ENCODE results near the gene ATP5F1E. TPM values are rescaled to one million over a fixed set of nuclear protein-coding genes. Genes with fewer than 3 reads are reported as not detected.

ATP5F1E gene
- total RNA-seq, 1 donor from 2014 or later, result 59.7 TPM

- TF ChIP-seq, protein P1, sequence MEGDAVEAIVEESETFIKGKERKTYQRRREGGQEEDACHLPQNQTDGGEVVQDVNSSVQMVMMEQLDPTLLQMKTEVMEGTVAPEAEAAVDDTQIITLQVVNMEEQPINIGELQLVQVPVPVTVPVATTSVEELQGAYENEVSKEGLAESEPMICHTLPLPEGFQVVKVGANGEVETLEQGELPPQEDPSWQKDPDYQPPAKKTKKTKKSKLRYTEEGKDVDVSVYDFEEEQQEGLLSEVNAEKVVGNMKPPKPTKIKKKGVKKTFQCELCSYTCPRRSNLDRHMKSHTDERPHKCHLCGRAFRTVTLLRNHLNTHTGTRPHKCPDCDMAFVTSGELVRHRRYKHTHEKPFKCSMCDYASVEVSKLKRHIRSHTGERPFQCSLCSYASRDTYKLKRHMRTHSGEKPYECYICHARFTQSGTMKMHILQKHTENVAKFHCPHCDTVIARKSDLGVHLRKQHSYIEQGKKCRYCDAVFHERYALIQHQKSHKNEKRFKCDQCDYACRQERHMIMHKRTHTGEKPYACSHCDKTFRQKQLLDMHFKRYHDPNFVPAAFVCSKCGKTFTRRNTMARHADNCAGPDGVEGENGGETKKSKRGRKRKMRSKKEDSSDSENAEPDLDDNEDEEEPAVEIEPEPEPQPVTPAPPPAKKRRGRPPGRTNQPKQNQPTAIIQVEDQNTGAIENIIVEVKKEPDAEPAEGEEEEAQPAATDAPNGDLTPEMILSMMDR (IDR thresholded peaks at IDR 0.05), result no peak
- Histone ChIP-seq H3K36me3 (no peaks in the 10 kb centered on the region), H3K27me3 (no peaks in the 10 kb centered on the region), H3K4me3 (no peak overlapping the region), H3K27ac (no peak overlapping the region), H3K9me3 (no peaks in the 10 kb centered on the region), H3K4me1 (no peaks in the 10 kb centered on the region)
- DNase-seq (no peak), ATAC-seq (no peak)
- intact Hi-C loops (cut with DNase I), result no loop called here
Observed at GRCh38 chr20:59074456-59074855, 42.3 kb upstream of the ATP5F1E start.

DNA sequence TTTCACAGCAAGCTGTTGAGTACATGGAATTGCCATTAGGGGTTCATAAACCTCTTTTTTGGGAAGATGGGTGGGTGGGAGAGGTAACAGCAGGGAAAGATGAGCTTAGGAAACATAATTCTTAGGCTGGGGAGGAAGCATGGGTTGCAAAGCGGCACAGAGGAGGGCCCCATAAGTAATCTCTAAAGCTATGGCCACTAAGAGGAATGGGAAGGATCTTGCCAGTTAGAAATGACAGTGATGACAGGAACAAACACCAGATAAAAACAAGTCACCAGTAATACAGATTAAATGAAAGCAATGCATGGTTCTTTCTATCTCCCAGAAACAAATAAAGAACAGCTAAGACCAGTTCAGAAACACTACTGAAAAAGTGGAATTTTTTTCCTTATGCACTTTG, 41.4 kb upstream of the ATP5F1E start:
- Histone ChIP-seq H3K36me3 (no peaks in the 10 kb centered on the region), H3K27me3 (no peaks in the 10 kb centered on the region), H3K27ac (no peak overlapping the region), H3K4me3 (no peak overlapping the region), H3K4me1 (no peaks in the 10 kb centered on the region), H3K9me3 (no peaks in the 10 kb centered on the region)
- TF ChIP-seq, protein P1 (IDR thresholded peaks at IDR 0.05), result no peak
- intact Hi-C loops (cut with DNase I), result no loop called here
- no peak for DNase-seq
- ATAC-seq, result no peak

DNA sequence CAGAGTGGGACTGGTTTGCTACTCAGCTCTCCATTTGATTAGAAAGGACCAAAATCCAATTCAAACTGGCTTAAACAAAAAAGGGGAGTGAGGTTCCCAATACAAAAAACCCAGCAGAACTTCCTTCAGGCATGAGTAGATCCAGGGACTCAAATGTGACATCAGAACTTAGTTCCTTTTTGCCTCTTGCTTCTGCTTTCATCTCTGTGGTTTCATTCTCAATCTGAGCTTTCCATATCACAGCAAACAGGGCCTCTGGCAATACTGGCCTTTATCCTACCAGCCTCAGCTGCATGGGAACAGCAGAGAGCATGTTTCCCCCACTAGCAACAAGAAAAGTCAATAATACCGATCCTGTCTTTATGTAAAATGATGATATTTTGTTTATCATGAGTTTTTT, 39.1 kb upstream of the ATP5F1E start:
- Histone ChIP-seq H3K9me3 (no peaks in the 10 kb centered on the region), H3K27me3 (no peaks in the 10 kb centered on the region), H3K27ac (no peak overlapping the region), H3K36me3 (no peaks in the 10 kb centered on the region), H3K4me1 (no peaks in the 10 kb centered on the region), H3K4me3 (no peak overlapping the region)
- DNase-seq, result no peak
- TF ChIP-seq, protein P1 (IDR thresholded peaks at IDR 0.05), result no peak
- intact Hi-C loops (cut with DNase I), result no loop called here
- peak; percentile 84 for ATAC-seq

GRCh38 chr20:59069026-59069425, 36.9 kb upstream of the ATP5F1E start:
- no peak for ATAC-seq
- TF ChIP-seq, protein P1 (IDR thresholded peaks at IDR 0.05), result no peak
- Histone ChIP-seq H3K27me3 (no peaks in the 10 kb centered on the region), H3K4me1 (no peaks in the 10 kb centered on the region), H3K4me3 (no peak overlapping the region), H3K27ac (no peak overlapping the region), H3K9me3 (no peaks in the 10 kb centered on the region), H3K36me3 (no peaks in the 10 kb centered on the region)
- intact Hi-C loops (cut with DNase I), result no loop called here
- no peak for DNase-seq

GRCh38 chr20:59068534-59068933, 36.4 kb upstream of the ATP5F1E start:
- Histone ChIP-seq H3K4me3 (no peak overlapping the region), H3K27ac (no peak overlapping the region), H3K36me3 (no peaks in the 10 kb centered on the region), H3K4me1 (no peaks in the 10 kb centered on the region), H3K27me3 (no peaks in the 10 kb centered on the region), H3K9me3 (no peaks in the 10 kb centered on the region)
- DNase-seq, result no peak
- TF ChIP-seq, protein P1 (IDR thresholded peaks at IDR 0.05), result no peak
- no peak for ATAC-seq
- intact Hi-C loops (cut with DNase I), result no loop called here

DNA sequence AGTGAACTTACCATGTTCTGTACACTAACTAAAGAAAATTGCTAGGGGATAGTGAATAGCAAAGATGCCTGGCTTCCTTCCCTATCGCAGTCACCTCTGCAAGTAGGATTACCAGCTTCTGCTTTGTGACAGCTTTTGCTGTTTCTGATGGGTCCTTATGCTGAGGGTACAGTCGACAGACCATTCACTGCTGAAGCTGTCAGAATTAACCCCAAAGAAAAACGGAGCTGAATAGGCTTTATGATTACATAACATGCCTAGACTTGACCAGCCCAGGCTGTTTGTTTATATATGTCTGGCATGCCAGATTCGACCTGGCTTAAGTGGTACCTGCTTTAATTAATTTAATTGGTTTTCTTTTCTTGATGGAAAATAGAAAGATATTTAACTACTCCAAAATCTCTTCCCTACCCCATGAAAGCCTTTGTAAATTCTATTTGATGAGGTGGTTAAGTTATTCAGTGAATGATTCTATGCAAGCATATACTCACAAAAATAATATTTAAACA, 32.1 kb upstream of the ATP5F1E start:
- no peaks in the 10 kb centered on the region for H3K27me3 ChIP-seq
- intact Hi-C loops (cut with DNase I), result no loop called here
- DNase-seq (no peak), ATAC-seq (no peak)
- H3K36me3 ChIP-seq, result no peaks in the 10 kb centered on the region
- no peaks in the 10 kb centered on the region for H3K4me1 ChIP-seq
- H3K9me3 ChIP-seq, result no peaks in the 10 kb centered on the region
- H3K4me3 ChIP-seq, result no peak overlapping the region
- no peak overlapping the region for H3K27ac ChIP-seq
- TF ChIP-seq, protein P1 (IDR thresholded peaks at IDR 0.05), result no peak

Measured in upper lobe of right lung (tissue), 1 donor.